Measurements from ENCODE around the gene PDE1A.
"Not testable (repeated sequence)": the region's sequence is repeated elsewhere in the genome, so short reads cannot be mapped to it uniquely, and the experiment has no call there.

PDE1A gene

GRCh38 chr2:182351427-182351826 lies 75.4 kb downstream of the PDE1A start:
- DNase-seq: no peak

- DNase-seq: no peak
These were observed 77.6 kb downstream of the PDE1A start for GRCh38 chr2:182349268-182349667.

GRCh38 chr2:182345384-182345783 lies 81.5 kb downstream of the PDE1A start:
- no peak for DNase-seq

GRCh38 chr2:182330451-182331305 lies 96.2 kb downstream of the PDE1A start:
- no peak for DNase-seq

- no peak for DNase-seq
These were observed 102.2 kb downstream of the PDE1A start for GRCh38 chr2:182324665-182325064.

GRCh38 chr2:182321096-182321495 lies 105.7 kb downstream of the PDE1A start:
- DNase-seq: no peak

GRCh38 chr2:182319556-182320505 lies 107.0 kb downstream of the PDE1A start:
- DNase-seq: no peak

GRCh38 chr2:182318466-182319220 lies 108.2 kb downstream of the PDE1A start:
- no peak for DNase-seq

GRCh38 chr2:182316950-182317349 lies 109.9 kb downstream of the PDE1A start:
- DNase-seq: no peak

- DNase-seq: no peak
These were observed 123.9 kb downstream of the PDE1A start for GRCh38 chr2:182302972-182303371.

GRCh38 chr2:182302174-182302573 lies 124.7 kb downstream of the PDE1A start:
- no peak for DNase-seq

- DNase-seq: no peak
These were observed 125.7 kb downstream of the PDE1A start for GRCh38 chr2:182301093-182301492.

GRCh38 chr2:182300608-182301007 lies 126.2 kb downstream of the PDE1A start:
- DNase-seq: no peak

GRCh38 chr2:182299632-182300031 lies 127.2 kb downstream of the PDE1A start:
- DNase-seq: no peak

- DNase-seq: no peak
These were observed 128.4 kb downstream of the PDE1A start for GRCh38 chr2:182298456-182298855.

- DNase-seq: no peak
These were observed 135.5 kb downstream of the PDE1A start for GRCh38 chr2:182291296-182291695.

- no peak for DNase-seq
These were observed 143.3 kb downstream of the PDE1A start for GRCh38 chr2:182283512-182283911.

GRCh38 chr2:182281276-182281675 lies 145.6 kb downstream of the PDE1A start:
- DNase-seq: no peak

GRCh38 chr2:182280118-182280517 lies 146.7 kb downstream of the PDE1A start:
- no peak for DNase-seq

- DNase-seq: not testable (repeated sequence)
These were observed 150.2 kb downstream of the PDE1A start for GRCh38 chr2:182276662-182277061.

- no peak for DNase-seq
These were observed 158.9 kb downstream of the PDE1A start for GRCh38 chr2:182267971-182268370.

- DNase-seq: no peak
These were observed 159.9 kb downstream of the PDE1A start for GRCh38 chr2:182266909-182267308.

GRCh38 chr2:182265718-182266117 lies 161.1 kb downstream of the PDE1A start:
- DNase-seq: no peak
